HEK293T (cell line): ENCODE results near the gene CERS2.

Experiments used
- CTCF ChIA-PET: fragments of 350-600 bp; formaldehyde crosslinking; extraction: SDS; loops from one replicate; lab custom pipeline; 2021; ENCODE audit warnings: antibody characterized with exemption, inconsistent platforms; lab: Yijun Ruan, JAX
- POLR2A ChIA-PET: fragments of 350-600 bp; formaldehyde crosslinking; extraction: SDS; loops from one replicate; lab custom pipeline; 2020; ENCODE audit warnings: antibody characterized with exemption, inconsistent platforms; lab: Yijun Ruan, JAX
- DNase-seq: peaks from one replicate; pipeline ENCODE4 v3.0.0; 2012; ENCODE audit warnings: mixed read lengths; ENCODE audit errors: extremely low spot score
- ARNT ChIP-seq: fragments of 450-650 bp; IDR thresholded peaks from 2 replicates; pipeline ENCODE4 v1.6.1; 2017; ENCODE audit warnings: mild to moderate bottlenecking
- BHLHE40 ChIP-seq: fragments of 450-650 bp; IDR thresholded peaks from 2 replicates; pipeline ENCODE4 v1.6.1; 2016; ENCODE audit warnings: mild to moderate bottlenecking, moderate library complexity, borderline replicate concordance
- CTBP1 ChIP-seq: fragments of 450-650 bp; IDR thresholded peaks from 2 replicates; pipeline ENCODE4 v1.6.1; 2016; ENCODE audit warnings: borderline replicate concordance
- ELF4 ChIP-seq: fragments of 450-650 bp; IDR thresholded peaks from 2 replicates; pipeline ENCODE4 v1.6.1; 2017; ENCODE audit warnings: antibody characterized with exemption
- FOXA1 ChIP-seq: fragments of 450-650 bp; IDR thresholded peaks from 2 replicates; pipeline ENCODE4 v1.6.1; 2016; ENCODE audit warnings: mild to moderate bottlenecking
- FOXK2 ChIP-seq: fragments of 450-650 bp; IDR thresholded peaks from 2 replicates; pipeline ENCODE4 v1.6.1; 2016; ENCODE audit warnings: mild to moderate bottlenecking
- FOXM1 ChIP-seq: fragments of 450-650 bp; IDR thresholded peaks from 2 replicates; pipeline ENCODE4 v1.6.1; 2017; ENCODE audit warnings: mild to moderate bottlenecking, borderline replicate concordance
- HDGF ChIP-seq: fragments of 450-650 bp; IDR thresholded peaks from 2 replicates; pipeline ENCODE4 v1.6.1; 2017; ENCODE audit warnings: antibody characterized with exemption, borderline replicate concordance
- L3MBTL2 ChIP-seq: fragments of 450-650 bp; conservative IDR thresholded peaks from 2 replicates; pipeline ENCODE4 v1.6.1; 2016; ENCODE audit warnings: mild to moderate bottlenecking
- LEF1 ChIP-seq: fragments of 450-650 bp; IDR thresholded peaks from 2 replicates; pipeline ENCODE4 v1.6.1; 2017; ENCODE audit warnings: mild to moderate bottlenecking, borderline replicate concordance
- NFRKB ChIP-seq: fragments of 450-650 bp; IDR thresholded peaks from 2 replicates; pipeline ENCODE4 v1.6.1; 2016; ENCODE audit warnings: mild to moderate bottlenecking, moderate library complexity
- SP1 ChIP-seq: fragments of 450-650 bp; IDR thresholded peaks from 2 replicates; pipeline ENCODE4 v1.6.1; 2017
- SUZ12 ChIP-seq: fragments of 450-650 bp; IDR thresholded peaks from 2 replicates; pipeline ENCODE4 v1.6.1; 2016; ENCODE audit warnings: mild to moderate bottlenecking
- TARDBP ChIP-seq: fragments of 450-650 bp; IDR thresholded peaks from 2 replicates; pipeline ENCODE4 v1.6.1; 2016
- ZNF384 ChIP-seq: fragments of 450-650 bp; IDR thresholded peaks from 2 replicates; pipeline ENCODE4 v1.6.1; 2016
- TF ChIP-seq, protein P1 (sequence below): fragments of 450-650 bp; IDR thresholded peaks from 2 replicates; pipeline ENCODE4 v1.6.1; 2016

The CERS2 gene

DNA sequence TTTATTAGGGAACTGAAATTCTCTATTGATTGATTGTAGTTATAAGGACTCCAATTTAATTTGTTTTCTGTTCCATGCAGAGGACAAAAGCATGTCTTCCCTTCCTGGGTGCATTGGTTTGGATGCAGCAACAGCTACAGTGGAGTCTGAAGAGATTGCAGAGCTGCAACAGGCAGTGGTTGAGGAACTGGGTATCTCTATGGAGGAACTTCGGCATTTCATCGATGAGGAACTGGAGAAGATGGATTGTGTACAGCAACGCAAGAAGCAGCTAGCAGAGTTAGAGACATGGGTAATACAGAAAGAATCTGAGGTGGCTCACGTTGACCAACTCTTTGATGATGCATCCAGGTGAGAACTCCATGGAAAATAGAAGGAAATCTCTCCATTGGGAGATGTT lies 47.0 kb downstream of the CERS2 start:
- POLR2A ChIA-PET = interaction anchor here (1.0 kb wide), 1 partner anchor 231 kb away, joined by 3 read pairs; the partner anchor contains the start of gene GOLPH3L
- no peak for DNase-seq
- TF ChIP-seq FOXM1 (no peak), BHLHE40 (no peak), SP1 (no peak), ARNT (no peak), ZNF384 (no peak), SUZ12 (no peak), TARDBP (no peak), FOXK2 (no peak), CTBP1 (no peak), FOXA1 (no peak), ELF4 (no peak), L3MBTL2 (no peak)
- TF ChIP-seq, protein P1, sequence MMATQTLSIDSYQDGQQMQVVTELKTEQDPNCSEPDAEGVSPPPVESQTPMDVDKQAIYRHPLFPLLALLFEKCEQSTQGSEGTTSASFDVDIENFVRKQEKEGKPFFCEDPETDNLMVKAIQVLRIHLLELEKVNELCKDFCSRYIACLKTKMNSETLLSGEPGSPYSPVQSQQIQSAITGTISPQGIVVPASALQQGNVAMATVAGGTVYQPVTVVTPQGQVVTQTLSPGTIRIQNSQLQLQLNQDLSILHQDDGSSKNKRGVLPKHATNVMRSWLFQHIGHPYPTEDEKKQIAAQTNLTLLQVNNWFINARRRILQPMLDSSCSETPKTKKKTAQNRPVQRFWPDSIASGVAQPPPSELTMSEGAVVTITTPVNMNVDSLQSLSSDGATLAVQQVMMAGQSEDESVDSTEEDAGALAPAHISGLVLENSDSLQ = no peak
- CTCF ChIA-PET = no interaction called here

DNA sequence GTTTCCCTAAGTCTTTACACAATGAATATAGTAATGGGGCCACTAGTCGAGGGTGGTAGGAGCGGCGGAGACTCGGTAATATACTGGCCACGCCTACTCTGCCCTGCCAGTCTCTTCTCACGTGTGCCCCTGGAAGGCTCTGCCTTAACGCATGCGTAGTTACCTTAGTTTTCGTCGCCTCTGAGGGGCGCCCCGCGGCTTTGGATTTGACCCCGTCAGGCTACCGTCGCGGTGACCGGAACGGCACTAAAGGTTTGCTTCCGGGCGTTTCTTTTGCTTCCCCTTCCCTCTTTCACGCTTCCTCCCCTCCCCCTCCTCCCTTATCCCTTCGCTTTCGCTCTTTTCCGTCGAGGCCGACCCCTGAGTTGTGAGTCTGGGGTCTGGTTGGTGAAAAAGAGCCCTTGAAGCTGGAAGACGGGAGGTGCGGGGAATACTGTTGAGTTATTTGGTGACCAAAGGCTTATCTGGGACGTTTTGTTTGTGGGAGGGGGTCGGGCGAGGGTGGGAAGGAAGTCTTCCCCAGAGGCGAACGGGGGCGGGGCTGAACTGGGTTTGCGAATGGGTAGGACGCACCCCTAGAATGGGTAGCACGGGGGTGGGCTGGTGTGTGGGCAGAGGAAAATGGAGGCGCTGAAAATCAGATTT lies 48.4 kb downstream of the CERS2 start, which contains the start of gene SETDB1:
Gene SETDB1, plus strand, starts transcription at position 267 of the 645 bp plus-strand sequence. CDS start 1,352 bp downstream, outside the sequence.
- ChIA-PET POLR2A (interaction anchor here (1.0 to 1.6 kb wide), 6 partner anchors 22 to 364 kb away, joined by 3 to 4 read pairs (median 3); partner anchors contain the start of genes ENSA and MINDY1), CTCF (interaction anchor here (0.6 to 0.7 kb wide), 3 partner anchors 48 to 153 kb away, joined by 3 to 4 read pairs (median 3); no protein-coding TSS in a partner anchor)
- DNase-seq = peak; percentile 98
- TF ChIP-seq BHLHE40 (no peak), L3MBTL2 (peak; percentile 92), ELF4 (peak; percentile 46; the same call in 1 of the 2 replicates), ARNT (no peak)
- TF ChIP-seq, protein P1 = peak; percentile 93

DNA sequence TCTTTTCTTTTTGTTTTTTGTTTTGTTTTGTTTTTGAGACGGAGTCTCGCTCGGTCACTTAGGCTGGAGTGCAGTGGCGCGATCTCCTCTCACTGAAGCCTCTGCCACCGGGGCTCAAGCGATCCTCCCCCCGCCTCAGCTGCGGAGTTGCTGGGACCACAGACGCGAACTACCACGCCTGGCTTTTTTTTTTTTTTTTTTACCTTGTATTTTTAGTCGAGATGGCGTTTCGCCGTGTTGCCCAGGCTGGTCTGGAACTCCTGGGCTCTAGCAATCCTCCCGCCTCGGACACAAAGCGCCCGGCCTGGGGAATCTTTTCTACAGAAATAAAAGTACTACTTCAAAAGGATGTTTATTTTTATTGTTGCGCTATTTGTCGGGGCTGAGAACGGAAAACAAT lies 49.6 kb downstream of the CERS2 start:
- TF ChIP-seq NFRKB (no peak), HDGF (no peak), BHLHE40 (no peak), FOXA1 (no peak), ARNT (no peak)
- CTCF ChIA-PET = interaction anchor here (0.7 kb wide), 1 partner anchor 251 kb away, joined by 5 read pairs; the partner anchor contains the start of gene TMOD4
- POLR2A ChIA-PET = interaction anchor here (1.0 to 1.6 kb wide), 4 partner anchors 13 to 296 kb away, joined by 3 to 4 read pairs (median 3); partner anchors contain the start of gene ENSA
- DNase-seq = no peak

DNA sequence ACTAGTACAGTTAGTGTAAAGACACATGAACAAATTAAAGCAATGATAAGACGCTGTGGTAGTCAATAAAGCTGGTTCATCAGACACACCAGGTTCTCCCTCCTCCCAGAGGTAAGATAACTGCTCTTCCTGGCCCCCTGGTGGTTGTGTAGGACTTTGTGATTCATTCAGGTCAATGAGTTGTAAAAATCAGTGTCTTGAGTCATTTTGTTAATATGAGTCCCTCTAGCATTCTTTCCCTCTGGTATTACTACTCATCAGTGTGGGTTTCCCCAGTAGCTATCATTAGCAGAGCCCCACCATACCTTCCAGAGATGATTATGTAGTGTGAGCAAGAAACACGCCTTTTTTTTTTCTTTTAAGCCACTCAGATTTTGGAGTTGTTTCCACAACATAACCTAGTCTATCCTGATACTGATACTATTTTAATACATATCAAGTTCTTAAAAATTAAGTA lies 52.1 kb downstream of the CERS2 start:
- TF ChIP-seq FOXK2 (no peak), ELF4 (no peak), SP1 (no peak), SUZ12 (no peak), ARNT (no peak), FOXM1 (no peak), BHLHE40 (no peak), FOXA1 (no peak), ZNF384 (no peak), L3MBTL2 (no peak), LEF1 (no peak), HDGF (no peak), TARDBP (no peak), NFRKB (no peak), CTBP1 (no peak)
- TF ChIP-seq, protein P1 = no peak
- CTCF ChIA-PET = interaction anchor here (0.5 to 1.9 kb wide), 7 partner anchors 8 to 125 kb away, joined by 3 to 5 read pairs (median 4); no protein-coding TSS in a partner anchor
- POLR2A ChIA-PET = interaction anchor here (0.6 to 1.4 kb wide), 4 partner anchors 15 to 293 kb away, joined by 3 to 4 read pairs (median 4); partner anchors contain the start of genes ARNT, CERS2 and ENSA
- peak; percentile 71 for DNase-seq

DNA sequence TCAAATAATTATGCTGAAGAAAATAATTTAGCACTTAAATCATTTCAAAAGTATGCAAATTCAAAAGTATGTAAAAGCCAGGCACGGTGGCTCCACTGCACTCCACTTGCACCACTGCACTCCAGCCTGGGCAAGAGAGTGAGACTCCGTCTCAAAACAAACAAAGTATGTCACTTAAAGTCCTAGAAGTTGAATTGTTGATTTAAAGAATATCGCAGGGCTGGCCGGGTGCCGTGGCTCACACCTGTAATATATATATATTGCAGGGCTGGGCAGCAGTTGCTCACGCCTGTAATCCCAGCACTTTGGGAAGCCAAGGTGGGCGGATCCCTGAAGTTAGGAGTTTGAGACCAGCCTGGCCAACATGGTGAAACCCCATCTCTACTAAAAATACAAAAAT lies 57.2 kb downstream of the CERS2 start:
- TF ChIP-seq SP1 (no peak), NFRKB (no peak)
- CTCF ChIA-PET = interaction anchor here (1.0 kb wide), 1 partner anchor 104 kb away, joined by 4 read pairs; no protein-coding TSS in a partner anchor
- DNase-seq = no peak
- POLR2A ChIA-PET = no interaction called here
